Occipital lobe (tissue), 2 donors: ENCODE measurements around the gene ANKRD24. TPM values are rescaled to one million over a fixed set of nuclear protein-coding genes. Genes with fewer than 3 reads are reported as not detected.
"Not testable (repeated sequence)": the region's sequence is repeated elsewhere in the genome, so short reads cannot be mapped to it uniquely, and the experiment has no call there.

ENCODE experiments used
- DNase-seq: peaks from one replicate; lab custom pipeline; 2025; lab: John Stamatoyannopoulos, UW
- total RNA-seq: library from RNA; depleted of rRNA; stranded (reverse); fragments of >200 nt; gene quantifications from one replicate; pipeline ENCODE4 v1.2.3, GENCODE V29; 2014

ANKRD24 gene
- total RNA-seq, 1 donor from 2014 or later, result 16.4 TPM

- not testable (repeated sequence) for DNase-seq
Observed at GRCh38 chr19:4230237-4230636, 47.7 kb downstream of the ANKRD24 start.

GRCh38 chr19:4231521-4231920, 49.0 kb downstream of the ANKRD24 start:
- DNase-seq, result not testable (repeated sequence)

- not testable (repeated sequence) for DNase-seq
Observed at GRCh38 chr19:4232139-4232538, 49.6 kb downstream of the ANKRD24 start.

GRCh38 chr19:4232614-4233281, 50.3 kb downstream of the ANKRD24 start:
- DNase-seq, result no peak

GRCh38 chr19:4233282-4233853, 50.9 kb downstream of the ANKRD24 start:
- peak; percentile 8 for DNase-seq

GRCh38 chr19:4234142-4234861, 51.8 kb downstream of the ANKRD24 start:
- no peak for DNase-seq

GRCh38 chr19:4234862-4235201, 52.3 kb downstream of the ANKRD24 start:
- DNase-seq, result no peak

- not testable (repeated sequence) for DNase-seq
Observed at GRCh38 chr19:4237510-4237909, 55.0 kb downstream of the ANKRD24 start.

- no peak for DNase-seq
Observed at GRCh38 chr19:4238831-4239230, 56.3 kb downstream of the ANKRD24 start.

- no peak for DNase-seq
Observed at GRCh38 chr19:4241824-4242430, 59.4 kb downstream of the ANKRD24 start.

- DNase-seq, result not testable (repeated sequence)
Observed at GRCh38 chr19:4245938-4246337, 63.4 kb downstream of the ANKRD24 start.

GRCh38 chr19:4246767-4247593, 64.5 kb downstream of the ANKRD24 start, which contains the start of gene YJU2:
Gene YJU2 (plus strand): TSS chr19:4247080. CDS start chr19:4247147, 67 bp downstream.
- peak; percentile 97 for DNase-seq

GRCh38 chr19:4256563-4256962, 74.1 kb downstream of the ANKRD24 start:
- DNase-seq, result no peak

GRCh38 chr19:4257025-4257424, 74.5 kb downstream of the ANKRD24 start:
- DNase-seq, result no peak

GRCh38 chr19:4258181-4258580, 75.7 kb downstream of the ANKRD24 start:
- no peak for DNase-seq

- DNase-seq, result no peak
Observed at GRCh38 chr19:4260613-4261191, 78.2 kb downstream of the ANKRD24 start.

- no peak for DNase-seq
Observed at GRCh38 chr19:4264812-4265211, 82.3 kb downstream of the ANKRD24 start.

GRCh38 chr19:4266253-4267000, 83.9 kb downstream of the ANKRD24 start:
- no peak for DNase-seq

GRCh38 chr19:4267101-4267900, 84.8 kb downstream of the ANKRD24 start:
- no peak for DNase-seq
